ENCODE measurements around the gene NUAK2.

Gene NUAK2

GRCh38 chr1:205275916-205276688, 45.4 kb downstream of the NUAK2 start:
- H3K9me3 ChIP-seq (ENCODE audit: control insufficient read depth, low read length) = no peaks in the 10 kb centered on the region
- H2AFZ ChIP-seq = no peak overlapping the region
- no peak for TF ChIP-seq CTCF (IDR thresholded peaks at IDR 0.05)
- no peak overlapping the region for H3K9ac ChIP-seq
- H3K4me2 ChIP-seq (ENCODE audit: low read length) = no peak overlapping the region
- peaks cover 6% of the 10 kb centered on the region for H3K4me1 ChIP-seq
- no peaks in the 10 kb centered on the region for H3K79me2 ChIP-seq
- H3K27me3 ChIP-seq (ENCODE audit: control insufficient read depth, insufficient read depth, low read length) = no peaks in the 10 kb centered on the region
- H3K36me3 ChIP-seq (ENCODE audit: control insufficient read depth, insufficient read depth, low read length) = no peaks in the 10 kb centered on the region
- no peak overlapping the region for H3K4me3 ChIP-seq (ENCODE audit: low read depth, low read length)
- no peak overlapping the region for H3K27ac ChIP-seq

GRCh38 chr1:205275133-205275532, 46.4 kb downstream of the NUAK2 start:
- Histone ChIP-seq H3K4me3 (ENCODE audit: low read depth, low read length) (no peak overlapping the region), H3K4me2 (ENCODE audit: low read length) (no peak overlapping the region), H3K27ac (no peak overlapping the region), H2AFZ (no peak overlapping the region), H3K9me3 (ENCODE audit: control insufficient read depth, low read length) (no peaks in the 10 kb centered on the region), H3K36me3 (ENCODE audit: control insufficient read depth, insufficient read depth, low read length) (no peaks in the 10 kb centered on the region), H3K27me3 (ENCODE audit: control insufficient read depth, insufficient read depth, low read length) (no peaks in the 10 kb centered on the region), H3K79me2 (no peaks in the 10 kb centered on the region), H3K9ac (no peak overlapping the region), H3K4me1 (peaks cover 6% of the 10 kb centered on the region)
- no peak for TF ChIP-seq CTCF (IDR thresholded peaks at IDR 0.05)

- Histone ChIP-seq H3K9ac (no peak overlapping the region), H3K79me2 (no peaks in the 10 kb centered on the region), H3K4me3 (ENCODE audit: low read depth, low read length) (no peak overlapping the region), H3K4me2 (ENCODE audit: low read length) (no peak overlapping the region), H2AFZ (no peak overlapping the region), H3K4me1 (peaks cover 6% of the 10 kb centered on the region), H3K36me3 (ENCODE audit: control insufficient read depth, insufficient read depth, low read length) (no peaks in the 10 kb centered on the region), H3K27me3 (ENCODE audit: control insufficient read depth, insufficient read depth, low read length) (no peaks in the 10 kb centered on the region), H3K27ac (no peak overlapping the region), H3K9me3 (ENCODE audit: control insufficient read depth, low read length) (no peaks in the 10 kb centered on the region)
- TF ChIP-seq CTCF (IDR thresholded peaks at IDR 0.05) = no peak
These were observed 47.4 kb downstream of the NUAK2 start for GRCh38 chr1:205274041-205274691.

- Histone ChIP-seq H3K9me3 (ENCODE audit: control insufficient read depth, low read length) (no peaks in the 10 kb centered on the region), H3K4me2 (ENCODE audit: low read length) (no peak overlapping the region), H3K9ac (no peak overlapping the region), H3K27ac (no peak overlapping the region), H3K4me3 (ENCODE audit: low read depth, low read length) (no peak overlapping the region), H2AFZ (no peak overlapping the region), H3K36me3 (ENCODE audit: control insufficient read depth, insufficient read depth, low read length) (no peaks in the 10 kb centered on the region), H3K79me2 (no peaks in the 10 kb centered on the region), H3K27me3 (ENCODE audit: control insufficient read depth, insufficient read depth, low read length) (no peaks in the 10 kb centered on the region), H3K4me1 (peaks cover 6% of the 10 kb centered on the region)
- peak; percentile 91 for TF ChIP-seq CTCF (IDR thresholded peaks at IDR 0.05)
These were observed 48.0 kb downstream of the NUAK2 start for GRCh38 chr1:205273551-205273982.

Data from parathyroid adenoma (tissue), 2 donors.